Motor neuron (in vitro differentiated cells): Measurements from ENCODE around the gene PGS1. TPM values are rescaled to one million over a fixed set of nuclear protein-coding genes. Genes with fewer than 3 reads are reported as not detected.

ENCODE experiments used
- ATAC-seq, 8 experiments: fragments of 200-7000 bp; cut with Tn5 transposase; replicated peaks in 6 of 8; 2 replicates each; pipeline ENCODE4 v1.8.0; 2021; ENCODE audit warnings: mild to moderate bottlenecking in 8 of 8, moderate library complexity in 8 of 8
- H3K27ac ChIP-seq, 2 donors: fragments of 250-450 bp; sonication (Bioruptor Pico); 2 replicates each; pipeline ENCODE4 v1.9.0; 2021; ENCODE audit warnings: antibody characterized with exemption in 2 of 2, mild to moderate bottlenecking in 2 of 2, moderate library complexity in 1 of 2
- H3K4me1 ChIP-seq, 2 donors: fragments of 250-450 bp; sonication (Bioruptor Pico); replicated peaks in 1 of 2; 2 replicates each; pipeline ENCODE4 v1.6.1; 2021; ENCODE audit warnings: antibody characterized with exemption in 2 of 2, mild to moderate bottlenecking in 2 of 2, moderate library complexity in 1 of 2
- H3K4me3 ChIP-seq, 5 donors: fragments of 250-450 bp; sonication (Bioruptor Pico); 2 replicates each; pipeline ENCODE4 v1.9.0; 2021; ENCODE audit warnings: antibody characterized with exemption in 5 of 5, mild to moderate bottlenecking in 5 of 5, moderate library complexity in 4 of 5
- WGBS, 10 experiments: fragments of 450-650 bp; shearing (Covaris generic); methylation state at CpG; one replicate each; pipeline ENCODE4 v1.0.0; 2022; 5-methylcytosine and 5-hydroxymethylcytosine counted together
- in situ Hi-C, 9 experiments: fragments of 400-800 bp; cut with MboI; loops; one replicate each; pipeline ENCODE4 v1.15.0; 2021; ENCODE audit warnings: low sequenced_read_pairs in 9 of 9, low pct_unique_long_range_greater_than_20kb in 2 of 9; ENCODE audit not compliant: unreplicated experiment in 9 of 9
- total RNA-seq, 8 experiments: library from RNA; unstranded; fragments of 300-600 nt; gene quantifications; 2 replicates each; pipeline versions ENCODE4 v1.2.3 to v1.2.4, GENCODE V29; 2022

PGS1 gene
- total RNA-seq, 8 experiments from 2014 or later: 15.0 to 43.8 (median 22.0) TPM

- in situ Hi-C loops: no loop called here
- no peak overlapping the region for H3K4me3 ChIP-seq
- no peaks in the 10 kb centered on the region for H3K4me1 ChIP-seq
- ATAC-seq: no peak
- 66 to 100% (median 91%) methylated on average over 1 to 14 of the region's 34 CpGs; no CpG with 5 or more reads in 4 of the 10 experiments for WGBS, 10 experiments
- no peak overlapping the region for H3K27ac ChIP-seq
These were observed 36.0 kb downstream of the PGS1 start for GRCh38 chr17:78414178-78415162.

- Histone ChIP-seq H3K27ac (no peak overlapping the region), H3K4me3 (no peak overlapping the region), H3K4me1 (no peaks in the 10 kb centered on the region)
- peak in 1 of 8 experiments; percentile 27 for ATAC-seq
- in situ Hi-C loops: no loop called here
- 50 to 100% (median 92%) methylated on average over 2 to 9 of the region's 17 CpGs; no CpG with 5 or more reads in 2 of the 10 experiments for WGBS, 10 experiments
These were observed 37.6 kb downstream of the PGS1 start for GRCh38 chr17:78415821-78416711.

GRCh38 chr17:78416791-78417530 is 38.5 kb downstream of the PGS1 start:
- H3K4me3 ChIP-seq: no peak overlapping the region
- 71 to 96% (median 89%) methylated on average over 4 to 6 of the region's 15 CpGs; no CpG with 5 or more reads in 5 of the 10 experiments for WGBS, 10 experiments
- H3K27ac ChIP-seq: no peak overlapping the region
- H3K4me1 ChIP-seq: peaks cover 0 to 3% of the 10 kb centered on the region in 2 donors
- in situ Hi-C loops: no loop called here
- ATAC-seq: peak in 1 of 8 experiments; percentile 8

GRCh38 chr17:78417531-78417909 is 39.1 kb downstream of the PGS1 start:
- no peak for ATAC-seq
- Histone ChIP-seq H3K27ac (no peak overlapping the region), H3K4me1 (peaks cover 0 to 3% of the 10 kb centered on the region in 2 donors), H3K4me3 (no peak overlapping the region)
- WGBS, 10 experiments: 87 to 100% (median 95%) methylated on average over 1 to 9 of the region's 13 CpGs; no CpG with 5 or more reads in 5 of the 10 experiments
- in situ Hi-C loops: no loop called here

GRCh38 chr17:78418326-78419026 is 40.0 kb downstream of the PGS1 start:
- 40 to 94% (median 80%) methylated on average over 2 to 10 of the region's 12 CpGs; no CpG with 5 or more reads in 1 of the 10 experiments for WGBS, 10 experiments
- Histone ChIP-seq H3K27ac (no peak overlapping the region), H3K4me1 (peaks cover 0 to 3% of the 10 kb centered on the region in 2 donors), H3K4me3 (no peak overlapping the region)
- in situ Hi-C loops: no loop called here
- ATAC-seq: no peak

- Histone ChIP-seq H3K4me3 (no peak overlapping the region), H3K27ac (no peak overlapping the region), H3K4me1 (peaks cover 0 to 3% of the 10 kb centered on the region in 2 donors)
- ATAC-seq: peak in 3 of 8 experiments; percentile 64 to 77 (median 69)
- WGBS, 10 experiments: 21 to 100% (median 91%) methylated on average over 1 to 15 of the region's 22 CpGs; no CpG with 5 or more reads in 1 of the 10 experiments
- in situ Hi-C loops: loop anchor here in 1 of 9 experiments (10.0 kb wide), 1 partner anchor 135 kb away; no protein-coding TSS in a partner anchor
These were observed 41.7 kb downstream of the PGS1 start for GRCh38 chr17:78419970-78420815.

GRCh38 chr17:78421084-78421533 is 42.7 kb downstream of the PGS1 start:
- WGBS, 10 experiments: 67 to 100% (median 90%) methylated on average over 1 to 3 of the region's 6 CpGs; no CpG with 5 or more reads in 3 of the 10 experiments
- H3K4me1 ChIP-seq: peaks cover 0 to 3% of the 10 kb centered on the region in 2 donors
- ATAC-seq: no peak
- H3K27ac ChIP-seq: no peak overlapping the region
- H3K4me3 ChIP-seq: no peak overlapping the region
- in situ Hi-C loops: loop anchor here in 1 of 9 experiments (10.0 kb wide), 1 partner anchor 136 kb away; no protein-coding TSS in a partner anchor

- H3K4me1 ChIP-seq: peaks cover 0 to 3% of the 10 kb centered on the region in 2 donors
- ATAC-seq: peak; percentile 20 to 88 (median 70)
- 0 to 100% (median 77%) methylated on average over 1 to 10 of the region's 24 CpGs; no CpG with 5 or more reads in 3 of the 10 experiments for WGBS, 10 experiments
- no peak overlapping the region for H3K4me3 ChIP-seq
- no peak overlapping the region for H3K27ac ChIP-seq
- in situ Hi-C loops: loop anchor here in 1 of 9 experiments (10.0 kb wide), 1 partner anchor 137 kb away; no protein-coding TSS in a partner anchor
These were observed 43.3 kb downstream of the PGS1 start for GRCh38 chr17:78421534-78422266.

GRCh38 chr17:78422267-78422605 is 43.8 kb downstream of the PGS1 start:
- WGBS, 10 experiments: 20 to 100% (median 72%) methylated on average over 1 to 6 of the region's 8 CpGs; no CpG with 5 or more reads in 1 of the 10 experiments
- Histone ChIP-seq H3K27ac (no peak overlapping the region), H3K4me3 (no peak overlapping the region), H3K4me1 (peaks cover 0 to 3% of the 10 kb centered on the region in 2 donors)
- ATAC-seq: no peak
- in situ Hi-C loops: loop anchor here in 1 of 9 experiments (10.0 kb wide), 1 partner anchor 137 kb away; no protein-coding TSS in a partner anchor

GRCh38 chr17:78422872-78423588 is 44.6 kb downstream of the PGS1 start:
- 72 to 100% (median 93%) methylated on average over 1 to 15 of the region's 20 CpGs; no CpG with 5 or more reads in 2 of the 10 experiments for WGBS, 10 experiments

More at GRCh38 chr17:78422872-78423588, 44.6 kb downstream of the PGS1 start:
- H3K4me3 ChIP-seq: no peak overlapping the region
- in situ Hi-C loops: loop anchor here in 1 of 9 experiments (10.0 kb wide), 1 partner anchor 138 kb away; no protein-coding TSS in a partner anchor
- H3K27ac ChIP-seq: no peak overlapping the region
- peak in 3 of 8 experiments; percentile 3 to 37 (median 5) for ATAC-seq
- H3K4me1 ChIP-seq: peaks cover 0 to 3% of the 10 kb centered on the region in 2 donors
